GM10266 (cell line): Measurements from ENCODE around the gene DDX27.
"Not testable (repeated sequence)": the region's sequence is repeated elsewhere in the genome, so short reads cannot be mapped to it uniquely, and the experiment has no call there.

ENCODE experiments used
- DNase-seq: peaks from one replicate; pipeline ENCODE4 v3.0.0; 2012; ENCODE audit errors: extremely low spot score
- TF ChIP-seq, protein P1 (sequence below): IDR thresholded peaks from 2 replicates; pipeline ENCODE4 v1.5.1; 2012; ENCODE audit warnings: mild to moderate bottlenecking, low read depth; ENCODE audit not compliant: control insufficient read depth, insufficient read depth; ENCODE audit errors: missing control alignments

Gene DDX27

DNA sequence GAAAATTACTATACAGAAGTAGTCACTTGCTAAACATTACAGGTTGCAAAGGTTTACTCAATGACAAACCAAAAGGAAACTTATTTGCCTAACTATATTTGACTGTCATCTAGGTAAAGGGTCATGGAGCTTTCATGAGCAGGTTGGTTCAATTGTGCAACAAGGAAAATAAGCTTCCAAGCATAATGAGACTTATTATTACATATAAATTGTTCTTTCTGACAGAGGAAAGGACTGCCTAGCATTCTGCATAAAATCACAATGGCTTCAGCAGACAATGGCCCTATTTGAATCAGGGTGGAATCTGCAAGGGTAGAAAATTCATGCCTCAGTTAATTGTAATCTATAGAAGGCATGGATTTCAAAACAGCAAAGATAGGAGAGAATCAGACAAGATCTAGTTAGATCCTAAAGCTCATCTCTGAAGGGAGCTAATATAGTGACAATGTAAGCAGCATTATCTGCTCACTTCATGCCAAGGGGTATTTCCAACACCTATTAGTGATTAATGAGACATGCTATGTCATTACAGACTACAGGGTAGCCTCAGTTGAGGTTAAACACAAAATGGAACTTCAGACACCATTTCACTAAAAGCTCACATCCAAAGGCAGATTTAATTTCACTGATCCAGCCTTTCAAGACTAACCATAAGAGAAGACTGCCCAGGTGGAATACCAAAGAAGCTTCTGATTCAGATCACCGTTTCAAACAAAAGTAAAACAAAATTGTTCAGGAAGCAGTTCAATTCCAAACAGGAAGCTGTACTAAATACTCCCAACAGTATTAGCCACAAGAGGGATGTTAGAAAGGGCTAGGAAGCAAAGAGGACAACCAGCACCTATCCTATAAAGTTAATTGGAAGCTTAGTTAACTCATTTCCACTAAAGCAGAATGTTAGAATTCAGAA is 39.6 kb upstream of the DDX27 start:
- peak; percentile 47 for DNase-seq
- TF ChIP-seq, protein P1, sequence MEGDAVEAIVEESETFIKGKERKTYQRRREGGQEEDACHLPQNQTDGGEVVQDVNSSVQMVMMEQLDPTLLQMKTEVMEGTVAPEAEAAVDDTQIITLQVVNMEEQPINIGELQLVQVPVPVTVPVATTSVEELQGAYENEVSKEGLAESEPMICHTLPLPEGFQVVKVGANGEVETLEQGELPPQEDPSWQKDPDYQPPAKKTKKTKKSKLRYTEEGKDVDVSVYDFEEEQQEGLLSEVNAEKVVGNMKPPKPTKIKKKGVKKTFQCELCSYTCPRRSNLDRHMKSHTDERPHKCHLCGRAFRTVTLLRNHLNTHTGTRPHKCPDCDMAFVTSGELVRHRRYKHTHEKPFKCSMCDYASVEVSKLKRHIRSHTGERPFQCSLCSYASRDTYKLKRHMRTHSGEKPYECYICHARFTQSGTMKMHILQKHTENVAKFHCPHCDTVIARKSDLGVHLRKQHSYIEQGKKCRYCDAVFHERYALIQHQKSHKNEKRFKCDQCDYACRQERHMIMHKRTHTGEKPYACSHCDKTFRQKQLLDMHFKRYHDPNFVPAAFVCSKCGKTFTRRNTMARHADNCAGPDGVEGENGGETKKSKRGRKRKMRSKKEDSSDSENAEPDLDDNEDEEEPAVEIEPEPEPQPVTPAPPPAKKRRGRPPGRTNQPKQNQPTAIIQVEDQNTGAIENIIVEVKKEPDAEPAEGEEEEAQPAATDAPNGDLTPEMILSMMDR: no peak

DNA sequence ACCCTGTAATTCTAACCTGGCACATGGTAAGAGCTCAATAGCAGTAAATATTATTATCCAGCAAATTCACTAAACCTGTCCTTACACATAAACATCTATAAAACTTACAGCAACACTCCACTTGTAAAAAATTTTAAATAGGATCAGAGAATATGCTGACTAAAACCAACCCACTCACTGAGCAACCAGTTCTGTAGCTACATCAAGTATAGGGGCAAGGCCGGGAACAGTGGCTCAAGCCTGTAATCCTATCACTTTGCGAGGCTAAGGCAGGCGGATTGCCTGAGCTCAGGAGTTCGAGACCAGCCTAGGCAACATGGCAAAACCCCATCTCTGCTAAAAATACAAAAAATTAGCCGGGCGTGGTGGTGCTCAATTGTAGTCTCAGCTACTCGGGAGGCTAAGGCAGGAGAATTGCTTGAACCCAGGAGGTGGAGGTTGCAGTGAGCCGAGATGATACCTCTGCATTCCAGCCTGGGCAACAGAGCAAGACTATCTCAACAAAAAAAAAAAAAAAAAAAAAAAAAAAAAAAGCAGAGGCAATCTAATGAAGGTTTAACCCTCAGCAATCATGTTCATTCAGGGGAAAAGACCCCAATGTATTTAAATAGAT is 37.8 kb upstream of the DDX27 start:
- no peak for DNase-seq
- TF ChIP-seq, protein P1: no peak

DNA sequence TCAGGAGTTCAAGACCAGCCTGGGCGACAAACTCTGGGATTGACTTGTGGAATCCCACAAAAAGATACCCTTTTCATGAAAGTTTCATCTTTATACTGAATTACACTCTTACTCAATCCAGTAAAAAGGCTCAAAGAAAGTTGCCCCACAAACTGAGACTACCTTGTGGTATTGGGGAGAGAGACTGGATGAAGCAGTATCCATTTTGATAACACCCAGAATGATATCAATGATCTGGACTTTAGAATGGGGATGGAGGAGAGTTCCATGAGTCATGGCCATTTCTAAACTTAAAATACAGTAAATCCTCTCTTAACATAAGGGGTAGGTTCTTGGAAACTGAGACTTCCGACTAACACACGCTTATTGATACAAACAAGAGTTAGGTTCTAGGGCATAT is 35.8 kb upstream of the DDX27 start:
- DNase-seq: no peak
- TF ChIP-seq, protein P1: no peak

DNA sequence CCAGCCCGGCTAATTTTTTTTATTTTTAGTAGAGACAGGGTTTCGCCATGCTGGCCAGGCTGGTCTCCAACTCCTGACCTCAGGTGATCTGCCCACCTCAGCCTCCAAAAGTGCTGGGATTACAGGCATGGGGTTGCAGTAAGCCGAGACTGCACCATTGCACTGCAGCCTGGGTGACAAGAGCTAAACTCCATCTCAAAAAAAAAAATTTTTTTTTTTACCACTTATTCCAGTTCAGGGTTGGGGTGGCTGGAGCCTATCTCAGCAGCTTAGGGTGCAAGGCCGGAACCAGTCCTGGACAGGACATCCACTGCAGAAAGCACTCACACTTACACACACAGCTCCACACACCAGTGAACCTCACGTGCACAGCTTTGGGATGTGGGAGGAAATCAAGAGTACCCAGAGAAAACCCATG is 35.1 kb upstream of the DDX27 start:
- not testable (repeated sequence) for DNase-seq

DNA sequence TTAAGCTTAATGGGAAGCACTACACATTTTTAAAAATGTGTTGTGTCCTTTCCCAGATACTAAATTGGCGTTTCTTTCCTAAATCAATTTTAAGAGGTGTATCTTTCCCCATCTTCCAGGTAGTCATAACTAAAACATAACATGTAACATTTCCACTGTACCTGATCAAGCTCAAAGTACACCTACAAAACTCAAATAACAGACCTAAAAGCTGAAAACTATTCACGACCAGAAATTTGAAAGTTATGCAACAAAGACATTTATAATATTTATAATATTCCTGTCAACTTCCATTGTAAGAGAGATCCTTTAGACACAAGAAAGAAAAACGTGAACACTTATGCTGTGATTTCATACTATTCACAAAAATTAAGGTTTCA is 34.5 kb upstream of the DDX27 start:
- TF ChIP-seq, protein P1: no peak
- DNase-seq: no peak

DNA sequence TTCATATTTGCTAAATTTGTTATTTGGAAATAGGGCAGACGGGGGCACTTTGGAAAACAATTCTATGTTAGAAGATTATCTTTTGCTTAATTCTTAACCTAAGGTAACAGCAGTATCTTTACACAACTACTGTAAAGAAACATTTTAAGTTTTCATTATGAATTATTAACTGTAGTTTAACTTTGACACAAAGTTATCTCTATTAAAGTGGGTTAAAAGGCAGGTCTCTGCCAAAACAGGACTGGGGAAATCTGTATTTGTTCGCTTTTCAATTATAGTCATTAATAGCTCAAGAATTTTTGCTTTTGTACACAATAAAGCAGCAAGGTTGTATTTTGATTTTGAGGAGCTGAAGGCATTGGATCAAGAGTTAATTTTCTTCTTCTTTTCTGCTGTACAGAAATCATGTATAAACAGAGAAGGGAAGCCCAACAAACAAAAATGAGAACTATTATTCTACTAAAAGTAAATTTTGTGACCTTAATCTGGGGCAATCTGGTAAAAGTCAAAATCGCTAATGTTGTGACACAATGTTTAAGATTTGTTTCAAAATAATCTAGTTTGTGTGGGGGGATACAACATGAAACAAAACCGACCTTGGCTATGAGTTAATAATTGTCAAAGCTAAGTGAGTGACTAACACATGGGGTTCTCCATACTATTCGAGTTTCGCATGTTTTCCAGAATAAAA is 34.0 kb upstream of the DDX27 start:
- DNase-seq: no peak
- TF ChIP-seq, protein P1: no peak

DNA sequence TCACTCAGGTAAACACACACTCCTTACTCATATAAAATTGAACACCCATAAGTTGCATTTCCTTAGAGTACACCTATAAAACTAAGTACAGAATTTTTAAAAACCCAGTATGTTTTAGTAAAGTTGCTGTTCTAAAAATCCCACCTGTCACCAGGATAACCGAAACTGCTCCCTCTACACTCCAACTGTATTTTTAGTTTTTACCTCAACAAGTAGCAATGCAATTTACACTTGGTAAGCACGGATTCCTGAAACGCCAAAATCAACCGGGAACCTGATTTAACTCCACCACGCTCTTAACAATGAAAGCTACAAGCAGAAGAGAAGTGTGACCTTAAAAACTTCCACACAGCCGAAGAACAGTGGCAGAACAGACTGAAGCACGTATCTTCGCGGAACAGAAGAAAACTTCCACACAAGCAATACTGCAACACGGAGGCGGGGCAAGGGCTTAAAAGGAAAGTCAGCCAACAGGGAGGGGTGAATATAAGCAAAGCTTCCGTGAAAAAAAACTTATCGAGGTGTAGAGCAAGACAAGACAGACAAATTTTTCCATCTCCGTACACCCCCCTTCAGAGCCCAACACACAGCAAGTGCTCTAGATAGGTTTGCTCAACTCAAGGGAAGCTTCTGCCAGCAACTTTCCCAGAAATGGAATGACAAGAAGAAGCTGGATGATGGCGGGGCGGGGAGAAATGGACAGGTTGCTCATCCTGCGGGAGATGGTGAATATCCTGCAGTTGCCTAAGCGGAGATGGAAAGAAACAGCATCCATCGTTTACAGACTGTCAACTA is 32.5 kb upstream of the DDX27 start:
- TF ChIP-seq, protein P1: no peak
- DNase-seq: peak; percentile 70
